Neural progenitor cell (in vitro differentiated cells): Measurements from ENCODE around the gene PDIA3. TPM values are rescaled to one million over a fixed set of nuclear protein-coding genes. Genes with fewer than 3 reads are reported as not detected.

Experiments used
- DNase-seq: peaks from one replicate; pipeline ENCODE4 v3.0.0-alpha.2; 2016; ENCODE audit warnings: low spot score
- H2AFZ ChIP-seq: fragments of 200-600 bp; sonication (generic); replicated peaks from 2 replicates; pipeline ENCODE4 v1.6.1; 2016; ENCODE audit warnings: antibody characterized with exemption
- H3F3A ChIP-seq: fragments of 200-600 bp; sonication (generic); 2 replicates; pipeline ENCODE4 v1.6.1; 2016; ENCODE audit warnings: antibody characterized with exemption, low read depth
- H3K27ac ChIP-seq: fragments of 200-600 bp; sonication (generic); 2 replicates; pipeline ENCODE4 v1.5.1; 2016; ENCODE audit warnings: mild to moderate bottlenecking
- H3K27me3 ChIP-seq: fragments of 200-600 bp; sonication (generic); 2 replicates; pipeline ENCODE4 v1.6.1; 2016; ENCODE audit warnings: mild to moderate bottlenecking, moderate library complexity
- H3K36me3 ChIP-seq: fragments of 200-600 bp; sonication (generic); 2 replicates; pipeline ENCODE4 v1.5.1; 2016
- H3K4me1 ChIP-seq: fragments of 200-600 bp; sonication (generic); 2 replicates; pipeline ENCODE4 v1.6.1; 2016; ENCODE audit warnings: mixed run types
- H3K4me2 ChIP-seq: fragments of 200-600 bp; sonication (generic); 2 replicates; pipeline ENCODE4 v1.6.1; 2016
- H3K4me3 ChIP-seq: fragments of 200-600 bp; sonication (generic); 2 replicates; pipeline ENCODE4 v1.5.1; 2016
- H3K79me2 ChIP-seq: fragments of 200-600 bp; sonication (generic); 2 replicates; pipeline ENCODE4 v1.6.1; 2016; ENCODE audit warnings: low read depth
- H3K9ac ChIP-seq: fragments of 200-600 bp; sonication (generic); 2 replicates; pipeline ENCODE4 v1.6.1; 2016
- H3K9me3 ChIP-seq: fragments of 200-600 bp; sonication (generic); 2 replicates; pipeline ENCODE4 v1.5.1; 2016; ENCODE audit warnings: low read depth
- H4K20me1 ChIP-seq: fragments of 200-600 bp; sonication (generic); 2 replicates; pipeline ENCODE4 v1.6.1; 2016; ENCODE audit warnings: low read depth
- H3K27ac Mint-ChIP-seq: 3 replicates; pipeline ENCODE4 v1.8.0; 2021; ENCODE audit warnings: mixed read lengths
- H3K27me3 Mint-ChIP-seq: 2 replicates; pipeline ENCODE4 v1.8.0; 2022; ENCODE audit warnings: low read depth, mild to moderate bottlenecking, inconsistent platforms, moderate library complexity, mixed read lengths; ENCODE audit not compliant: insufficient read depth
- H3K36me3 Mint-ChIP-seq: 3 replicates; pipeline ENCODE4 v1.8.0; 2021; ENCODE audit warnings: mixed read lengths
- H3K4me1 Mint-ChIP-seq: 3 replicates; pipeline ENCODE4 v1.8.0; 2021; ENCODE audit warnings: mixed read lengths
- H3K4me3 Mint-ChIP-seq: 3 replicates; pipeline ENCODE4 v1.8.0; 2021; ENCODE audit warnings: mild to moderate bottlenecking, moderate library complexity, mixed read lengths
- H3K9me3 Mint-ChIP-seq: 3 replicates; pipeline ENCODE4 v1.8.0; 2020; ENCODE audit warnings: mixed read lengths
- CTCF ChIP-seq: fragments of 200-600 bp; sonication (generic); IDR thresholded peaks from 2 replicates; pipeline ENCODE4 v1.5.1; 2017; ENCODE audit warnings: antibody characterized with exemption, mild to moderate bottlenecking
- EZH2 ChIP-seq: fragments of 200-600 bp; sonication (generic); IDR thresholded peaks from 2 replicates; pipeline ENCODE4 v1.6.1; 2017; ENCODE audit warnings: antibody characterized with exemption, mild to moderate bottlenecking, moderate library complexity
- EZH2phosphoT487 ChIP-seq: fragments of 200-600 bp; sonication (generic); IDR thresholded peaks from 2 replicates; pipeline ENCODE4 v1.6.1; 2017; ENCODE audit warnings: antibody characterized with exemption
- total RNA-seq: library from RNA; depleted of rRNA; stranded (reverse); fragments of >200 nt; gene quantifications from 2 replicates; pipeline ENCODE4 v1.2.3, GENCODE V29; 2015; ENCODE audit warnings: low replicate concordance

Gene PDIA3
- total RNA-seq, 1 donor from 2014 or later = 315 TPM

- peak overlapping the region; percentile 4 for H3K4me3 Mint-ChIP-seq
- peak; percentile 40 for DNase-seq
Observed at GRCh38 chr15:43775411-43775965, 29.2 kb downstream of the PDIA3 start.

GRCh38 chr15:43776101-43776717, 30.0 kb downstream of the PDIA3 start:
- Histone ChIP-seq H3K27me3 (peaks cover 19% of the 10 kb centered on the region), H3F3A (peaks cover 58% of the 10 kb centered on the region), H3K36me3 (peaks cover 7% of the 10 kb centered on the region), H3K4me2 (peak overlapping the region; percentile 88), H3K9me3 (no peaks in the 10 kb centered on the region), H2AFZ (peak overlapping the region; percentile 75), H4K20me1 (peaks cover 11% of the 10 kb centered on the region), H3K9ac (no peak overlapping the region), H3K79me2 (no peaks in the 10 kb centered on the region), H3K27ac (no peak overlapping the region), H3K4me3 (peak overlapping the region; percentile 53), H3K4me1 (no peaks in the 10 kb centered on the region)
- DNase-seq = peak; percentile 65
- Mint-ChIP-seq H3K36me3 (peaks cover 9% of the 10 kb centered on the region), H3K27me3 (peaks cover 7% of the 10 kb centered on the region), H3K9me3 (no peaks in the 10 kb centered on the region), H3K27ac (peak overlapping the region; percentile 74), H3K4me3 (peak overlapping the region; percentile 88), H3K4me1 (no peaks in the 10 kb centered on the region)
- TF ChIP-seq EZH2 = peak; percentile 58
- no peak for TF ChIP-seq CTCF
- peak; percentile 27 for TF ChIP-seq EZH2phosphoT487

More at GRCh38 chr15:43775411-43775965, 29.2 kb downstream of the PDIA3 start:
- H3K9me3 Mint-ChIP-seq = no peaks in the 10 kb centered on the region
- Histone ChIP-seq H3K4me3 (peak overlapping the region; percentile 53), H2AFZ (no peak overlapping the region), H3K79me2 (no peaks in the 10 kb centered on the region), H3K9me3 (no peaks in the 10 kb centered on the region), H3K27me3 (peaks cover 19% of the 10 kb centered on the region), H3K4me1 (no peaks in the 10 kb centered on the region), H3K27ac (no peak overlapping the region), H3K9ac (no peak overlapping the region), H3K36me3 (peaks cover 15% of the 10 kb centered on the region), H3F3A (peaks cover 61% of the 10 kb centered on the region), H3K4me2 (peak overlapping the region; percentile 88), H4K20me1 (peaks cover 11% of the 10 kb centered on the region)
- peak overlapping the region; percentile 85 for H3K27ac Mint-ChIP-seq
- H3K27me3 Mint-ChIP-seq = peaks cover 7% of the 10 kb centered on the region
- no peaks in the 10 kb centered on the region for H3K4me1 Mint-ChIP-seq
- peak; percentile 35 for TF ChIP-seq CTCF
- no peak for TF ChIP-seq EZH2
- H3K36me3 Mint-ChIP-seq = peaks cover 15% of the 10 kb centered on the region

GRCh38 chr15:43776718-43777266, 30.6 kb downstream of the PDIA3 start, which contains the start of gene ELL3:
Gene ELL3 (minus strand): TSS chr15:43776966. CDS start chr15:43776901, 65 bp downstream.
- DNase-seq = peak; percentile 75
- peak within 1 kb of the TSS; percentile 88 for H3K4me3 Mint-ChIP-seq
- Histone ChIP-seq H3K9me3 (no peaks in the 10 kb centered on the region), H3K4me2 (peak within 1 kb of the TSS; percentile 88), H4K20me1 (peaks cover 11% of the 10 kb centered on the region), H3K9ac (no peak within 1 kb of the TSS), H3K27ac (no peak within 1 kb of the TSS), H3K4me3 (peak within 1 kb of the TSS; percentile 53), H3K4me1 (no peaks in the 10 kb centered on the region), H3K27me3 (peaks cover 19% of the 10 kb centered on the region), H2AFZ (peak within 1 kb of the TSS; percentile 75), H3K79me2 (no peaks in the 10 kb centered on the region), H3K36me3 (peaks cover 7% of the 10 kb centered on the region), H3F3A (peaks cover 52% of the 10 kb centered on the region)
- H3K36me3 Mint-ChIP-seq = peaks cover 7% of the 10 kb centered on the region
- no peaks in the 10 kb centered on the region for H3K9me3 Mint-ChIP-seq
- peak; percentile 52 for TF ChIP-seq EZH2
- TF ChIP-seq CTCF = no peak
- peaks cover 7% of the 10 kb centered on the region for H3K27me3 Mint-ChIP-seq
- H3K4me1 Mint-ChIP-seq = no peaks in the 10 kb centered on the region
- H3K27ac Mint-ChIP-seq = peak within 1 kb of the TSS; percentile 81
